GM12873 (cell line): ENCODE results near the gene ABHD3.

Source experiments
- CTCF ChIP-seq: IDR thresholded peaks from 2 replicates; pipeline ENCODE4 v1.5.1; 2012; ENCODE audit warnings: low read depth, mild to moderate bottlenecking, moderate library complexity, low read length, control low read depth; ENCODE audit not compliant: insufficient read depth; ENCODE audit errors: missing control alignments

The ABHD3 gene

GRCh38 chr18:21722687-21723086 is 18.1 kb upstream of the ABHD3 start:
- TF ChIP-seq CTCF: no peak

GRCh38 chr18:21714474-21714873 is 9.9 kb upstream of the ABHD3 start:
- no peak for TF ChIP-seq CTCF

- TF ChIP-seq CTCF: no peak
Observed at GRCh38 chr18:21706386-21706865, 1.9 kb upstream of the ABHD3 start.

- no peak for TF ChIP-seq CTCF
Observed at GRCh38 chr18:21703241-21703820, 1.2 kb downstream of the ABHD3 start.

GRCh38 chr18:21702602-21703001 is 2.0 kb downstream of the ABHD3 start:
- TF ChIP-seq CTCF: no peak

- TF ChIP-seq CTCF: no peak
Observed at GRCh38 chr18:21701621-21702020, 3.0 kb downstream of the ABHD3 start.

- TF ChIP-seq CTCF: no peak
Observed at GRCh38 chr18:21700528-21701075, 4.0 kb downstream of the ABHD3 start.

GRCh38 chr18:21693322-21693721 is 11.3 kb downstream of the ABHD3 start:
- TF ChIP-seq CTCF: no peak
